IPS DF 4.7 (cell line): ENCODE data around the gene RPL12.
"Not testable (repeated sequence)": the region's sequence is repeated elsewhere in the genome, so short reads cannot be mapped to it uniquely, and the experiment has no call there.

Source experiments
- DNase-seq: peaks from one replicate; pipeline ENCODE4 v3.0.0-alpha.2; 2013; ENCODE audit warnings: low spot score; ENCODE audit errors: extremely low read depth

RPL12 gene

DNA sequence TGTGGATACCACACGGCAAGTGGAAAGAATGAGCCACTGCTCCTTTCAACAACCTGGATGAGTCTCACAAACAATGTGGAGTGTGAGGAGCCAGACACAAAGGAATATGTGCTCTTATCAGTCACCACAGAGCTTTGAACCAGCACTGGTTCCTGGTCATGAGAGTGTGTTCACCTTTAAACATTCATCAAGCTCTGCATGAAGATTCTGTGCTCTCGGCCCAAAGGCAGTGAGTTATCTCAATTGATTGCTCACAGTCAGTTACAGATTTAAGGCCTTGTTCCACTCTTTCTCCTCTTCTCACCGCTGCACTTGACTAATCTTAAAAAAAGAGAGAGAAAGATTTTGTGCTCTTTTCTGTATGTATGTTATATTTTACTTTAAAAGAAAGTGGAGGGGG, 19.5 kb upstream of the RPL12 start:
- no peak for DNase-seq

DNA sequence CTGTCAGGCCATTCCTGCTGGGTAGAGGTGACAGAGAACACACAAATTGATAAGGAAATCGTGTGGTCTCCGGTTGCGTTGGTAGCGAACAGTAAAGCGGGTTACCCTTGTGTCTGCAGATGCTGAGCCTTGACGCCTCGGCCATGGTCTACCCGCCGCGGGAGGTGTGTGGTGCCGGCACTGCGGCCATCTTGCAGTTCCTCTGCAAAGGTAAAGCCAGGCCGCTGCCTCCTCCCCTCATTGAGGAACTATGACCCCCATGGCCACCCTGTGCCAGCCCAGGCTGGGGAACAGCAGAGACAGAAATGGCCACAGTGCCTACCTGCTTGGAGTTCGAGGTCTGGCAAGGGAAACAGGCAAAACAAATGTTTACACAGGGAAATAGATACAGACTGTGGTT, 16.4 kb upstream of the RPL12 start:
- no peak for DNase-seq

DNA sequence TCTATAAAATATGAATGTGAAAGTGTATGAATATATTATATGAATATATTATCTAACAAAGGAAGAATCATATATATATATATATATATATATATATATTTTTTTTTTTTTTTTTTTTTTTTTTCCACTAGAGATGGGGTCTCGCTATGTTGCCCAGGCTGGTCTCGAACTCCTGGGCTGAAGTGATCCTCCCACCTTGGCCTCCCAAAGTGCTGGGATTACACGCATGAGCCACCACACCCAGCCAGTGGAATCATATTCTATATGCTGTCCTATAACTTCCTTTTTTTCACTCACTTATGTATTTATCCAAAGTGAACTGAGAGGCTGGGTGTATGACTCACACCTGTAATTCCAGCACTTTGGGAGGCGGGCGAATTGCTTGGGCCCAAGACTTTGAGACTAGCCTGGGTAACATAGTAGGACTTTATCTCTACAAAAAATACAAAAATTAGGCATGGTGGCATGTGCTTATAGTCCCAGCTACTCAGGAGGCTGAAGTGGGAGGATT, 15.3 kb upstream of the RPL12 start:
- not testable (repeated sequence) for DNase-seq

DNA sequence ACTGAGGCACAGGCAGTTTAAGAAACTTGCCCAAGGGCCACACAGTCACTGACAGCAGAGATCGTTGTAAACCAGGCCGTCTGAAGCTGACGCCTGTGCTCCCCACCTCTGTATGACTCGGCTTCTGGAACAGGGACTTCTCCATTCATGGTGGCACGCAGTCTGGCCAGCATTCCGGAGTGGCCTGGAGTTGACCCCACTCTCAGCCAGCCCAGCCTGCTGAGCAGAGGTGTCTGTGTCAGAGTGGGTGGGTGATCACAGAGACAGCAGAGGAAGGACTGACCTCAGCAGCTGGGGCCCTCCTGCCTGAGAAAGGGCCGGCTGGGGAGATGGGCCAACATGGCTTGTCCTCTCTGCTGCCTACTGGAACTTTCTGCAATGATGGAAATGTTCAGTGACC, 12.7 kb upstream of the RPL12 start:
- DNase-seq, result no peak

DNA sequence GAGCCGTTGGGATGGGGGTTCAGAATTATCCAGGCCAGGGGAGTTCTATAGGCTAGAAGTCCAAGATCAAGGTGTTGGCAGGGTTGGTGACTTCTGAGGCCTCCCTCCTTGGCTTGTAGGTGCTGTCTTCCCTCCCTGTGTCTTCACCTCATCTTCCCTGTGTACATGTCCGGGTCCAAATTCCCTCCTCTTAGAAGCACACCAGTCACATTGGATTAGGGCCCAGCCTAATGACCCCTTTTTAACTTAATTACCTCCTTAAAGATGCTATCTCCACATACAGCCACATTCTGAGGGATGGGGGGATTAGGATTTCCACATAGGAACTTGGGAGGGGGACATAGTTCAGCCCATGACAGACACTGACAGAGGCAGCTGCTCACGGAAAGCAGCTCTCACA, 12.2 kb upstream of the RPL12 start:
- DNase-seq, result no peak

DNA sequence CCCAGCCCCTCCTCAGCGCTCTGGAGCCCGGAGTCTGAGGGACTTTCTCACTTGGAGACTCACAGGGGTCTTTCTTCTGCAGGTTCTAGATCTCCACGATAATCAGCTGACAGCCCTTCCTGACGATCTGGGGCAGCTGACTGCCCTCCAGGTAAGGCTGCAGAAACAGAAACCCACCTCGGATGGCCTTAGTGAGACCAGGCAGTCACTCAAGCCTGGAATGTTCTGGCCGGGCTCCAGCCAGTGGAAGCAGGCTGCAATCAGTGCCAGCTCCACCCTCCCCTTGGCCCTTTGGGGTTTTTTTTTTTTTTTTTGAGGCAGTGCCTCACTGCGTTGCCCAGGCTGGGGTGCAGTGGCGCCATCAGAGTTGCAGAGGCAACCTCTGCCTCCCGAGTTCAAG, 7.7 kb upstream of the RPL12 start:
- DNase-seq, result no peak

DNA sequence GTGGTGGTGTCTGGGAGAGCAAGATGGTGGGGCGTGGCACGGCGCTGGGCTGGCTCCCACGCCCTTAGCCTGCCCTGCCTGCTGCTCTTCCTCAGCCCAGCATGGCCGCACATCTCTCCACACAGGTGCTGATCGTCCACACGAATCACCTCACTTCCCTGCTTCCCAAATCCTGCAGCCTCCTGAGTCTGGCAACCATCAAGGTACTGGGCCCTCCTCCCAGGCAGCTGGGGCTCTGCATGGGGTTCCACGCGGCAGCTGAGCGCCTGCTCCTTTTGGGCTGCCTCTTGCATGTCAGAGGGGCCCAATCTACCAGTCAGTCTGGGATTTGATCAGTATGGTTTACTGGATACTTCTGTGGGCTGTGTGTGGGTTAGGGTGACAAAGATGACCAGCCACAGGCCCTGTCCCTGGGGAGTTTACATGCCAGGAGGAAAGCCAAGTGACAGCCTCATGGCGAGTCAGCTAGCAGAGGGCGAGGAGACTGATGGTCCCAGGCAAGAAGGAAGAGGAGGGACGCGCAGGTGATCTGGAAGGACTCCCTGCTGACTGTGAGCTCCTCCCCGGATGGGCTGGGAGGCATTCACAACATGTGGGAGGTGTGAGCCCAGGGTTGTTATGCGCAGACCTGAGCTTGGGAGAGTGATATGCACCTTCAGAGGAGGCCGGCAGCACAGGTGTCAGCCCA, 6.1 kb upstream of the RPL12 start:
- no peak for DNase-seq

DNA sequence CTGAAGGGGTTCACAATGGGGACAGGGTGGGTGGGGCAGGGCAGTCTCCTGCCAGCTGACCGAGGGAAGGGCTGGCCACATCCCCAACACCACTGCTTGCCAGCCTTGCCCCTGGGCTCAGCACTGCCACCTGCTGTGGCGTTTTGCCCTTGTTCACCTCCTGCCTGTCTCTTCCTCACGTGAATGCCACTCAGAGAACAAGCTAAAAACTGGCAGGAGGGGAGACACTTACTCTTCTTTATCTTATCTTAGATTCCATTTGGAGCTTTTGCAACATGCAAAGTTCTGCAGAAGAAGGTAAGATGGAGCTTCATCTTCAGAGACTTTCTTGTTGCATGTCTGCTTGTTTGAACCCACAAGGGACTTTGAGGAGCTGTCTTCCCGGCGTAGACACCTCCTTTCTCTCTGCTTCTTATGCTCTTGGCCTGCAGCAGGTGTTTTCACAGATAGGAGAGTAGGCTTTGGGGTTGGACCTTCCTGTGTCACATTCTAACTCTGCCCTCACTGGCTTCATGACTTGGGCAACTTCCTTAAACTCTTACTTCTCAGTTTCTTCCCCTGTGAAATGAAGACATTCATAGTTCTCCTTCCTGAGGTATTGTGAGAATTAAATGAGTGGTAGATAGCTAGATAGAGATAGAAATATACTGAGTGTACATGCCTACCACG, 4.3 kb upstream of the RPL12 start:
- no peak for DNase-seq

DNA sequence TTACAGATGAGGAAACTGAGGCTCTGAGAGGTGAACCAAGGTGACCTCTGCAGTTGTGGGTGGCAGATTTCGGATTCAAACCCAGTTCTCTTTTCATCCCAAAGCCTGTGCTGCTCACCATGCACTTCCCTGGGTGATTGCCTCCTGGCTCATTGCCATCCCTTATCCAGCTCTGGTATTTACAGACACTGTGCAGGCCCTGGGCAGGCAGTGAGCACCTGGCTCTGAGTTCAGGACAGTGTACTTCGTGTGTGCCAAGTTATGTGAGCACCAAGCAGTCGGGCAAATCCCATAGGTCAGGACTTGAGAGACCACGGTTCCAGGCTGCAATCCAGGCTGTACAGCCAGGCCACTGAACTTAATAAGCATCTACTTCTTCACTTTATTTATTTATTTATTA, 1.5 kb upstream of the RPL12 start:
- DNase-seq, result no peak

DNA sequence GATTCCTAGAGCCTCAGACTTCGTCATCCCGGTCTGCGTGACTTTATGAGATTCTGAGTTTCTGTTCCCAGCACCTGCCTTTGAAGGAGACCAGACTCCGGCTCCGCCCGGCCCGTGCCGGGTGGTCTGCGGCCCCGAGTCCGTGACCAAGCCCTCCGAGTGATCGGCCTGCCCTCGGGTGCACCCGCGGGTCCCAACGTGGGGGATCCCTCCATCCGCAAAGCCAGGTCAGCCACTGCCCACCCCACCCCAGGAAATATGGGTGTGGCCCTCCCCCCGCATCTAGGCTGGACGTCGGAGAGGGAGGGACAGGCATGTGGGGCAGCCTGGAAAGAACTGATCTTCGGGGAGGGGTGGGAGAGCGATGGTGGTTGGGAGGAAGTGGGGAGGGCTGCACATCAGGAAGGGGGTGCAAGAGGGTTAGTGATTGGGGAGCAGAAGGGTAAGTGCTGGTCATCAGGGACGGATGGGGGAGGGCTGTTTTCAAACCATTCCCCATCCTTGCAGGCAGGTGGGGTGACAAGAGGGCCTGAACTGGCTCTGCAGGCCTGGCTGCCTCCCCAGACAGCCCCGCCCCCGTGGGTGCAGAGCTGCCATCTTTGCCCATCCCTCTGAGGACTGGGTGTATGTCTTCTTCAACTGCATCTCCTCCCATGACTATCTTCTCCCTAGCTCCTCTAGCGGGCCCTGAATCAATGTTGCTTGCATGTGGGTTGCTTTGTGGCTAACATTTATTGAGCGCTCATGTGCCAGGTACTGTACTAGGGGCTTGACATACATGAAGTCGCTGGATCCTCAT, 851 bp upstream of the RPL12 start:
- DNase-seq, result no peak

DNA sequence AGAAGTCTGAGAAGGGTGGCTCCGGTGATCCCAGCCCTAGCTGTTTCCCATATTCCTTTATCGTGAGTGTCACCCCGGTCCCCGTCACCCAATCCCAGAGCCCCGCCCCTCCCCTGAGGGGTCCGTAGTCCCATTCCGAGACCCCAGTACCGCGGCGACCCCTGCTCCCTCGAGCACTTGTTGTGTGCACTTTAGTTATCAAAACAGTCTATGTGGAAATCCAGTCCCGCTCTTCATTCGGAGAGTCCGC, 327 bp upstream of the RPL12 start:
- DNase-seq, result no peak

DNA sequence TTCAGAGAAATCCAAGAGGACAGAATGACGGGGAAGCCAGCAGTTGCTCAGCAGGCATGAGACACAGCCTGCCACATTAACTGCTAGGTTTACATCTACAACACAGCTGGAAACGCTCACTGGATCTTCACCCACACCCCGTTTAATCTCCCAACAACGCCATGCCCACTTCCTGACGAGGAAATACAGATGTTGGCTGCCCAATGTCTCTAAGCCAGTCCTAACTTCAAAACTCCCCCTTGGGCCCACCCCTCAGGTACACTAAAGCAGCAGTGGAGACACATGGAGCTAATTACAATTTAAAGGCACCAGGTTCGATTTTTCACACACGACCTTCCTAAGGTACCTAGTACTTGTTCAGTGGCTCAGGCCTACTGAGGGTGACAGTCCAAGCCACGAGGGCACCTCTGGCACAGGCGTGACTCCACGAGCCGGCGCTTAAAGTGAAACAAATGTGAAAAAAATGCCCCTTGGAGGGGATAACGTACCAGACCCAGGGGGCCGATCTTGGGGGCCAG, 904 bp downstream of the RPL12 start:
- DNase-seq, result no peak

DNA sequence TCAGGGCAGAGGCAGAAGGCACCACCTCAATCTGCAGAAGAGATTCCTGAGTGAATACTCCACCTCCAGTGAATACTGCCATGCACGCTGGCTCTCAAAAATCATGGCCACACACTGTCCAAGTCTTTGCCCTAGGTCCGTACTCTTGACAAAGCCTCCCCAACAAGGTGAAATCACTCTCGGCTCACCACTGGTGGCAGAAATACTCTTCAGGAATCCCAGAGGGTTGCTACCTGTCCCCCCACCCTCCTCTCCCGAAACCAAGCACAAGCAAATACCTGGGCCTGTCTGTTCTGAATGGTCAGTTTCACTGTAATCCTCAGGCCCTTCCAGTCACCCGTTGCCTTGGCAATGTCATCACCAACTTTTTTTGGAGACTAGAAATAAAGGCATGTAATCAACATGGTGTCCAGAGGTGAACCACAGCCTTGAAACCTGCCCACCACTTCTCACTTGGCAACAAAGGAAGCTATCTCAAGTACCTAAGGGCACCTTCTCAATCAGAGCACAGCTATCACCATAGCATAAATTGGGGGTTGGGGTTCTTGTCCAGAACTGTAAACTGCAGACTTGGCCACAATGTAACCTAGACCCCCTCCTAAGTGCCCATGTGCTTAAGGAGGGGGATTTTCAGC, 1.8 kb downstream of the RPL12 start:
- DNase-seq, result no peak

DNA sequence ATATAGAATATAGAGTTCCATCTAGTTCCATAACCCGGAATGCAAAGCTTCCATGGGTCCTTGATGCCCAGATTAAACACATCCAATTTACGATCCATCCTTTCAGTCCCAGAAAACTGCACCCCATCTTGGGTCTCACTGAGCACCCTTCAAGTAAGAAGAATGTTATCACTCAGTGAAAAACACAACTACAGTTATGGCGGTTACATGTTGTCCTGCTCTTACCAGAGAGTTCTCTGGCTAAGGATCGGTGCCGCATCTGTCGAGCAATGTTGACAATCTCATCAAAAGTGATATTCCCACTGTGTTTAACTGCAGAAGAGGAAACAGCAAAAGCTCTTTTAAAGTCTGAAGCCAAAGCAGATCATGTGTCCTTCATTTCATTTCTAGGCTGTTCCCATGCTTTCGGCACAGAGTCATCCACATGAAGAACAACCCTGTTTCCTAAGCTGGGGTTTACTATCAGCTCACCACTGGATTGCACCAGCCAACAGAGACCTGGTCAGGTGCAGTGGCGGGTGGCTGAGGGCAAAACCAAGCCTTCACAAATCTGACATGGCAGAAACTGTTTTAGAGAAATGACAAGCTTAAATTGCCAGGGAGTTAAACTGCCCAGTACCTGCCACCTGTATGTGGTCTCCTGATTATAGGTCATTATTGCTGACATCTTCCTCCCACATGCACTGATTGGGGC, 2.9 kb downstream of the RPL12 start:
- DNase-seq, result no peak

DNA sequence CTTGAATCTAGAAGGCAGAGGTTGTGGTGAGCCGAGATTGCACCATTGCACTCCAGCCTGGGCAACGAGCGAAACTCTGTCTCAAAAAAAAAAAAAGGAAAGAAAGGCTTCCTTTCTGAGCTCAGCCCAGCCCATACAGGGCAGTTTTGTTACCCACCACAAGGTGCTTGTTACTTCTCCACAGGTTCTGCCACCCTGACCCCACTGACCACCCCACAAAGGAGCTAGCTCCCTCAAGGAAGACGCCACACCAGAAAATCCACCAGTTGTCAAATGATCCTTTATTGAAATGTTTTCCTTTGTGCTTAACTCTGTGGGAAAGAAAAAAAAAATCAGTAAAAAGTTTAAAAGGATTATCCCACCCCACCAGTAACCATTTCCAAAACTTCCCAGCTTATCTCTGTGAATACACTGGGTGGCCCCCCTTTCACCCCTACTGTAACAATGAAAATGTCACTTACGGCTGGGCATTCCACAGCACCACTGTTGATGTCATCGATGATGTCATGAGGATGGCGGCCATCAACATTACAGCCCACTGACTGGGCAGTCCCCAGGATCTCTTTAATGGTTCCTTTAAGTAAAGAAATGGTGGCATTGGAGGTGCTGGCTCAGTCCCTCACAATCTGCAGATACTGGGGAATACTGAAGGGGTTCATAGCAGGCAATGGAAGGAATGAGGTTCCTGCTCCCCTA, 3.6 kb downstream of the RPL12 start:
- DNase-seq, result no peak

DNA sequence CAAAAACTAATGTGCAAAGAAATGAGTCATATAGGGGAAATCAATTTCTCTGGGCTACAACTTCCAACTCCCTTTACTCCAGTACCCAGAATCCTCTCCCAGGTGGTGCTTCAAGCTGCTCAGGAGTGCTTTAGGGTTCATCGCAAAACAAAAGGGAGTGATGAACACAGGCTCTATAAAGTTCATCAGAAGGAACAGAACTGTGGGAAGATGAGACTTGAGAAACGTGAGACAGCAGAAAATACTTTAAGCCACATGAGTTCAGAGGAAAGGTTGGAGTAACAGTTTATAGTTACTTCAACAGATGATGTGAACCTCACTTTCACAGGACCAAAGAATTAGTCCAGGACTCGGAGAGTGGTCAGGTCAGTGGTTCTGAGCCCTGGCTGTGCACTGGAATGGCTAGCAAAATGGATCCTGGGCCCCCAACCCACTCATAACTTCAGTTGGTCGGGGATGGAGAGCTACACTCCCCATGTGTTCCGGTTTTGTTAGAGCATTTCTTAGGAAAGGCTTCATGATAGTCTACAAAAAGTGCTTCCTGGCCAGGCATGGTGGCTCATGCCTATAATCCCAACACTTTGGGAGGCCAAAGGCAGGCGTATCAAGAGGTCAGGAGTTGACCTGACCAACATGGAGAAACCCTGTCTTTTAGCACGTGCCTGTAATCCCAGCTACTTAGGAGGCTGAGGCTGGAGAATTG, 4.3 kb downstream of the RPL12 start:
- DNase-seq, result no peak

DNA sequence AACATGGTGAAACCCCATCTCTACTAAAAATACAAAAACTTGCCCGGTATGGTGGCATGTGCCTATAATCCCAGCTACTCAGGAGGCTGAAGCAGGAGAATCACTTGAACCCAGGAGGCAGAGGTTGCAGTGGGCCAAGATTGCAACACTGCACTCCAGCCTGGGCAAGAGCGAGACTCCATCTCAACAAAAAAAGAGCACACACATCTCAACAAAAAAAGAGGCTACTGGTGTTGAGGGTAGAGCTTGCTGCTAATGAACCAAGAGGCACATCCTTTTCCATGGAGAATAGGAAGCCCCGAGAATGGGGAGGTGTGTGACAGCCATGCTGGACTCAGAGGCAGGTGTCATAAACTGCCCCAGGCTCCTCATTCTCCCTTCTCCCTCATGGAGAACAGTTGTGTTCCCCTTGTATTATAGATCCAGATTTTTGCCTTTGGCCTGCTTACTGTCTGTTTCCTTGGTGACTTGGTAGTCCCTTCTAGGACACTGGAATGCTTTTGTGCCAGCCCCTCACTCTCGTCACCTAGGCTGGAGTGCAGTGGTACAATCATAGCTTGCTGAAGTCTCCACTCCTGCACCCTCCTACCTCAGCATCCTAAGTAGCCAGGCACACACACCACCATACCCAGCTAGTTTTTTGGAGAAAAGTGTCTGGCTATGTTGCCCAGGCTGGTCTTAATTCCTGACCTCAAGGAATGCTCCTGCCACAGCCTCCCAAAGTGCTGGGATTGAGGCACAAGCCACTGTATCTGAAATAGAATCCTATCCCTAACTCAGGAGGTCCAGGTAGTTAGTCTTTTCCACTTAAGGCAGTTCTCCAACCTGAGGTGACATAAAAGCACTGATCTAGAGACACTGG, 5.1 kb downstream of the RPL12 start:
- no peak for DNase-seq

DNA sequence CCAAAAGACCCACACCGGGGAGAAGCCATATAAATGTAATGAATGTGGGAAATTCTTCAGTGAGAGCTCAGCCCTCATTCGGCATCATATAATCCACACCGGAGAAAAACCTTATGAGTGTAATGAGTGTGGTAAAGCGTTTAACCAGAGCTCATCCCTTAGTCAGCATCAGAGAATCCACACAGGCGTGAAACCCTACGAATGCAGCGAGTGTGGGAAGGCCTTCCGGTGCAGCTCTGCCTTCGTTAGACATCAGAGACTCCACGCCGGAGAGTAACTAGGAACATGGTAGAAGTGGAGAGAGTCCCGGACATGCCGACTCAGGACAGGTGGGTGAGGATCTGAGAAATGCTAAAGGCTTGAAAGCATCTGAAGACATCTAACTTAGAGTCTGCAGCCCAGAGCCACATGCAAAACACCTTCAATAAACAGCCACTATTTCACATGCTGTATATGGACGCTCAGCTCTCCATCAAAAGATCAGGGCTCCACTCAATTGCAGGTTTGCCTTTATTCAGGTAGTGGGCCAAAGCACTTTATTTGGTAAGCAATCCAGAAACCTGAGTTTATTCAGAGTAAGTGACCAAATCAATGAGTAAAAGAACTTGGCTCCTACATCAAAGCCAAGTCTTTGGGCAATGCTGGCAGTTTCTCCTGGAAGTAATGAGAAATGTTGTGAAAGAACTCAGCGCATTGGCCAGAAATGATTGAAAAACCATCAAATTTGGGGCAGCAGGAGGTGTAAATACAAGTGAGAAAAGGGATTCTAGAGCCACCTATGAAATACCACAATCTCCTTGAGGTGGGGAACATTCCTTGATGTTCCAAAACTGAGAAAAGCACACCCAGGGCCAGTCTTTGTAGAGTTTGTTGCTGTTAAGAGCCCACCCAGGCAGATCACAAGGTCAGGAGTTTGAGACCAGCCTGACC, 6.0 kb downstream of the RPL12 start:
- DNase-seq, result no peak
